GM19395 (cell line): ENCODE data around the gene C2CD3.

ENCODE experiments used
- ATAC-seq: cut with Tn5 transposase; IDR thresholded peaks from one replicate; pipeline ENCODE4 v1.9.1; 2021; ENCODE audit warnings: mild to moderate bottlenecking, moderate library complexity; ENCODE audit not compliant: unreplicated experiment

C2CD3 gene

DNA sequence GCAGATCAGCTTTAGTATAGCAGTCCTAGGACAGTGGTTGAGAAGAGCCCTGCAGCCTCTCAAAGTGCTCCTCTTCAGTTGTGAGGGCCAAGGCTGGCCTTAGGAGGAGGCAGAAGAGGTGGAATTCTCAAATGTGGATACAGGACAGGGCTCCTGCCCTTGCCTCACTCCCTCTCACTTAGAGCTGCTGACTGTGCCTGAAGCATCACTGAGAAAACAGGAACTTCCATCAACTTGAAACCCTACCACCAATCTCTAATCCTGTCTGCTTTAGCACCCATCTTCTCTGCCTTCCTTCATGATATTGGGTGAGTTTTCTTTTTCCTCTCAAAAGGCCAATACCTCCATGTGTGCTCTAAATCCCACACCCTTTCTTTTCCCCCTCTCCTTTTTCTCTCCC lies 147.5 kb downstream of the C2CD3 start:
- ATAC-seq, result no peak

DNA sequence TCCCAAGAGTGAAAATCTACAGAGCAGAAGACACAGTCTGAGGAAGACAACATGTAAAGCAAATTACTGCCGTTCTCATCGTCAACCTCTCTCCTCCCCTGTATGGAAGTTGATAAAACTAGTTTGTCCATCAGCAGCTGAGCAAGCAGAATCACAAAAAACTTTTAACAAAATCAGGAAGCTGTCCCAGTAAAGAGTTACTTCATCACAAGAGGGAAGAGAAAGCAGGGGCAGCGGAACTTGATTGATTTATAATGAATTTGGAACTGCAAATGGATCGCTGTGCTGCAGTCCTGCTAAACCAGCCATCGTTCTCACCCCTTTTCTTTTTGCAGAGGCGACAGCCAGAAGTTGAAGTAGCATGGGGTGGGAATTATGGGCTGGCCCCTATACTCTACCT lies 148.3 kb downstream of the C2CD3 start:
- ATAC-seq, result no peak

DNA sequence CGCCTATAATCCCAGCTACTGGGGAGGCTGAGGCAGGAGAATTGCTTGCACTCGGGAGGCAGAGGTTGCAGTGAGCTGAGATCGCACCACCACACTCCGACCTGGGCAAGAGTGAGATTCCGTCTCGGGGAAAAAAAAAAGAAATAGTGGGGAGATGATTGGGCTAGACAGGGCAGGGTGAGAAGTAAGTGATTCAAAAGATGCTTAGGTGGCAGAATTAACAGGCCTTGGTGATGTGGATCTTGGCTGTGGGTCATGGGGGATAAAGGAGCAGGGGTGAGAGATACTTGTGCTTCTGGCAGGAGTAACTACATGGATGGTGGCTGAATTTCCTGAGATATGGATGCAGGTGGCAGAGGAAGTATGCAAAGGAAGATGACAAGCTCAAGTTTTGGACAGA lies 148.8 kb downstream of the C2CD3 start:
- ATAC-seq, result no peak

DNA sequence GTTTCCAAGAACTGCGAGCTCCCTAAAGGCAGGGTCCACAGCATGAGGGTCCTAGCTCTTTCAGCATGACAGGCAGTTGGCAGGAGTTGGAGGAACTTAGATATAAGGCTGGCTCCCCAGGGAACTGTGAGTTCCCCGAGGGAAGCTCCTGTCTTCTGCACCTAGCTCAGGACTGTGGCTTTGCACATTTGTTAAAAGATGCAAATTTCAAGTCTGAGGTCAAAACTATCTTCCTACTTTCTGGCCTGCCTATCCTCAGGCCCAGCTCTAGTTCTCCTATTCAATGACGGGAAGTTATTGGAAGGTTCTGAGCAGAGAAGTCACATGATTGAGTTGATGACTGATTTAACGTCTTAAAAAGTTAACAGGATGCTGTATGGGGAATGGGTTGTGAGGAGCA lies 150.3 kb downstream of the C2CD3 start:
- ATAC-seq, result no peak

DNA sequence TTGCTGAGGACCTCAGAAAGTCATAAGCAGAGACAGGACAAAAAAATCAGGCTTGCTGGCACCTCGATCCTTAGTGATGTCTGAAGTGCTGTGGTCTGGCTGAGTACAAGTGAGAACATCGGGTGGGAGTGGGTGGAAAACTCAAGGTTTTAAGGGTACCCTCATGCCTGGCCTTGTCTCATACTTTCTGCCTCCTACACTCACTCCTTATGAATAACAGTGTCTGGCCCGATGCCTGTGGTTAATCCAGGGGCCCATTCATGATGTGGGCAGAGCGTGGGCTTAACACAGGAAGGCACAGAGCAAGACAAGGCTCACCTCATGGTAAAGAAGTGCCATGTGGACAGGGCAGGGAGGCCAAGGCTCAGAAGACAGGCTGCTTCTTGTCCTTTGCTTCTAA lies 150.9 kb downstream of the C2CD3 start:
- no peak for ATAC-seq

DNA sequence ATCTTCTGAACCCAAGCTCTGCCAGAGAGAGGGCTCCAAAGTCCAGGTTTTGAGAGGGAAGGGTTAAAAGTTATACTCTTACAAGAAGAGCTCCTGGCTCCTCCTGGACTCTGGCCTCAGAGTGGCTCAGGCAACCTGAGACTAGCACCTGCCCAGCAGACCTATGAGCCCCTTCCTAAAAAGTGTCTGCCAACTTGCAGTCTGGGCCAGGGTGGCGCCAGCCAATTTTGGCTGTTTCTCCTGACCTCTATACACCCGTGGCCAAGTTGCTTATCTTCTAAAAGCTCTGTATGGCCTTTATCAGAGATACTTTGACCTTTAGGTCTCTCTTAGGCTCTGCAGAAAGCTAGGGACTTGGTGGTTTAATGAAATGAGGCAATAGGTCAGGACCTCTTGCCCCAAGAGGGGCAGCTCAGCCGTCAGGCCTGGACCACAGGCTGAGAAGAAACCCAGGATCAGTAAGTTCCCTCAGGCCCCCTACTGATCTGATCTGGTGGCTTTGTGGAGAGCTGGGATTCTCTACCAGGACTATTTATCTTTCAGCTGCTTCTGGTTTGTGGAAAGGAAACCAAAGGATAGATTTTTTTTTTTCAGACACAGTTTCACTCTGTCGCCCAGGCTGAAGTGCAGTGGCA lies 151.6 kb downstream of the C2CD3 start:
- ATAC-seq, result no peak

DNA sequence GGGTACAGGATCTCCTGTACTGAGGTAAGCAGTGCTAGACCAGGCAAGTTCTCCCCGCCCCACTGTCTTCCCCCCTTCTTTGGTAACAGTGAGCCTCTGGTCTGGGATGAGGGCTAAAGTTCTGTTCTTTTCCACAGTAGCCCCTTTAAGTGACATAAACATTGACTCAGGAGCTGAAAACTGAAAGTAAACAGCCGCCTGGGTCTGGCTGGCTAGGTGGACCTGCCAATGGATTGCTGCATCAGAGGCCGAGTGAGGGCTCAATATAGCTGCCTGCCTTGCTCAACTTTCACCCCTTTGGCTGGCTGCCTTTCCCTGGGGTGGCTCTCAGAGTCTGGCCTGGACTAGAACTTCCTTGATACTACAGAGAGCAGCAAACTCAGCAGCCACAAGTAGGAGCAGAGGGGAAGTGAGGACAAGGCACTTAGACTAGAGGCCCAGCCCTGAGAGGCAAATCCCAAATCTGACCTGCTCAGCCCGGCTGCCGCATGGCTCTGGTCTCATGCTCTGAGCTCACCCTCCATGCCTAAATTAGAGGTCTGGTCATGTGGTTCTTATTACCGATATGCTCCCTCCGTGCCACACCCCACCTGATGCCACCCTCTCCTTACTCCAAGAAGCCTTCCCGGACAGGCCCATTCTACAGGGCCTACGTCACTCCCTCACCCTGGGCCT lies 152.3 kb downstream of the C2CD3 start:
- no peak for ATAC-seq

DNA sequence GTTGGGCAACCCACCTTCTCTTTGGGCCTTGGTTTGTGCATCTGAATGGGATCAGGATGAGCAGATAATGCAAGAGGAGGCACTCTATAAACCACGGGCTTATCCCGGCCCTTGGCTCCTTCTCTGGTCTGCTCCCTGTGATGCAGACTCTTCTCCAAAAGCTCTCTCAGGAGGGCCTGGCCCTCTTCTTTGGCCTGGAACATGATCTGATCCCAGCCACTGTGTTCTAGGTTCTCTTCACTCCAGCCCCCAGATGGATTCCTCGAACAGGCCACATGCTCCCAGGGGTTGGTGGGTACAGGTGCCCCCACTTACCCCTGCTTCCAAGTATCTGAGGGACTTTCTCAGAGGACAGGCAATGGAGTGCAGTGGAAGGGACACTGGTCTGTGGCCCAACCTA lies 153.2 kb downstream of the C2CD3 start:
- ATAC-seq, result no peak

DNA sequence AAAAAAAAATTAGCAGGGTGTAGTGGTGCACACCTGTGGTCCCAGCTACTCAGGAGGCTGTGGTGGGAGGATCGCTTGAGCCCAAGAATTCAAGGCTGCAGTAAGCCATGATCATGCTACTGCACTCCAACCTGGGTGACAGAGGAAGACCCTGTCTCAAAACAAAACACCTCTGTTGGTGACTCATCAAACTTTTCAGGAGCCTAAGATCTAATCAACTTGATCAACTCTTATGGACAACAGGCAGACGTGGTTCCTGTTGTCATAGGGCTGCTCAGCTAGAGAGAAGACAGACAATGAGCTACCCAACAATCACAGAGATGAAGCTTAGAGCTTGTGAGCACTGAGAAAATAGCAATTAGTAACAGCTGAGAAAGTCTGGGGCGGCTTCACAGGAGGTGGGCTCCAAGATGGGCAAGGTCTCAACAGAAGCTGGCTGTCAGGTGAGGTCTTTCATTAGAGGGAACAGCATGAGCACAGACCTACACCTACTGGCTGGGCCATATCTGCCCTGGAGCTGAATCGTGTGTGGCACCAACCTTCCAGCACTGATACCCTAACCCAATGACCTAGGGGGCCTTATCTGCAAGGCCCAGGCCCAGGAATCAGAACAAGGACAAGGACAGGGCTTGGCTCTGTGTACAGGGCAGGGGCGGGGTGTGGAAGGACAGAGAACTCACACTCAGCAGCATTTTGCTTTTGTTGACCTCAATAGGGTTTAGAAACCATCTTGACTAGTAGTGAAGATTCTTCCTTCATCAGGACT lies 154.7 kb downstream of the C2CD3 start:
- no peak for ATAC-seq

DNA sequence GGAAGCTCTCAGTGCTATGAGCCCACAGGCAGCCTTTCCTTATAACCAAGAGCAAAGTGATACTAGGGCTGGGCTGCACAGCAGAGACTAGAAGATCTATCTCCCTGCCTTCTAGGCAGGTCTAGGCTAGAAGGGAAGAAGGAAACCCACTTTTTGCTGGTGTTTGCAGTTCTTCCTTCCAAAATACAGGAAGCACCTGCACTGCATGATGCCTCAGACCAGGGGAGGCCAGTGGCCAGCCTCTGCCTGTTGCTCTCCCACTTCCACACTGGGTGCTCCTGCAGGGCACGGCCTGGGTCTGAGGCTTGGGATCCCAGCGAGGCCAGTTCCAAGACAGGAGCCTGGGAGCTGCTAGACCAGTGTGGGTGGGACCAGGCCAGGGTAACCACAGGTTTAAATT lies 155.9 kb downstream of the C2CD3 start:
- no peak for ATAC-seq

DNA sequence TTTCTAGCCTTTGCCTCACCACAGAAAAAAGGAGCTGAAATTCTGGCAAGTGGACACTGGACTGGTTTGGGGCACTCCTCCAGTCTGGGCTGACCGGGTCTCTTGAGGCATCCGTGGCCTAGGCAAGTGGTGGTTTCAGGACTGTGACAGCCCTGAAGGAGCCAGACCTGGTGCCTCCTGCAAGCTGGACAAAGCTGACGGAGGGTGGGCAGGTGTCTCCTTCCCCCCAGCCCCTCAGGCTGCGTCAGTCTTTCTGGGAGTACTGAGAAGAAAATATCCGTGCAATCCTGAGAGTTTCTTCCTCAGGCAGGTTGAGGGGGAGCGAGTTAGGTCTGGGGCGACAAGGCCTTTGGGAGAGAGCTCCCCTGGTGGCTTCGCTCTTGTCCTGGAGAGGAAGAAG lies 157.7 kb downstream of the C2CD3 start:
- ATAC-seq, result no peak

DNA sequence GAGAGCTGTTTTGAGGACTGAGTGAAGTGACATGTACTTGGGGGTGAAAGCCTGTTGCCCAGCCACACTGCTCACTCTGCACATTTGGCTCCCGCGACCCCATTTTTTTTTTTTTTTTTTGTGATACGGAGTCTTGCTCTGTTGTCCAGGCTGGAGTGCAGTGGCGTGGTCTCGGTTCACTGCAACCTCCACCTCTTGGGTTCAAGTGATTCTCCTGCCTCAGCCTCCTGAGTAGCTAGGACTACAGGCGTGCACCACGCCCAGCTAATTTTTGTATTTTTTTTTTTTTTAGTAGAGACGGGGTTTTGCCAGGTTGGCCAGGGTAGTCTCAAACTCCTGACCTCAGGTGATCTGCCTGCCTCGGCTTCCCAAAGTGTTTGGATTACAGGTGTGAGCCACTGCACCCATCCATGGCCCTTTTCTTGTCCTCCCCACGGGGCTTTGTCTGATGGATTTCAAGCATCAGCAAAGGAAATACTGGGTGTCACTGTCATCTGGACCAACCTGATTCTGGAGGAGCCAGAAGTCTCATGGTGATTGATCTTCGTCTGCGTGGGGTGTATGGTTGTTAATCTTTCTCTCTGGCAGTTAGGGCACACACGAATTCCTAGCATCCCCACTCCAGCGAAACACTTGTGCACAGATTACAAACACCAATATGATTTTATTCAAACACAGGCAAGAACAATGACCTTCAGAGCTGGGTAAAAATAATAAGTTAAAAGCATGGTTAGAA lies 158.6 kb downstream of the C2CD3 start:
- no peak for ATAC-seq

DNA sequence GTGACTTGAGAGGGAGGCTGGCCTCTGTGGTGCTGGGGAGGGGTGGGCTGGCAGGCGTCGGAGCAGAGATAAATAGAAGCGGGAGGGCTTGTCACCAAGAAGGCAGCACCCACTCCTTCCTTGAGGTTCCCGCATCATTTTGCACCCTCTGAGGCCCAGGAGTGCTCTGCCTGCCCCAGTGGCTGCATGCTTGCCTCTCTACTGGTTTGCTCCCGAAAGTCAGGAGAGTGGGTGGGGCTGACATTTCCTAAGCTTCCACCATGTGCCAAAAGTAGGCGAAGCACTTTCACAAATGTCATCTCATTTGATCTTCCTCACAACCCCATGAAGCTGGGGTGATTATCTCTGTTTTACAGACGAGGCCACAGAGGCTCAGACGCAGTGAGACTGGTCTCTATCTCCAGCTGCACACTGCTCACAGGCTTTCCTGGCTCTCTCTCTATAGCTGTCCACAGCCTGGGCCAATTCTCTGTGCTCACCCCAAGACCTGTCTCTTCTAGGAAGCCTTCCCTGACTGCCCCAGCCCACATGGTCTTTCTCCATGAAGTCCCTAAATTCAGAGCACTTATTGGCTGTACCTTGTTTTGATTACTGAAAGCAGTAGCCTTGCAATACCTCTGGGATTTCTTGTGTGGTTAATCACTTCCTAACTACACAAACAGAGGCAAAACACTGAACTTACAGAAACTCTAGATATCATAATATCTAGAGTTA lies 159.3 kb downstream of the C2CD3 start:
- ATAC-seq, result peak; percentile 81

DNA sequence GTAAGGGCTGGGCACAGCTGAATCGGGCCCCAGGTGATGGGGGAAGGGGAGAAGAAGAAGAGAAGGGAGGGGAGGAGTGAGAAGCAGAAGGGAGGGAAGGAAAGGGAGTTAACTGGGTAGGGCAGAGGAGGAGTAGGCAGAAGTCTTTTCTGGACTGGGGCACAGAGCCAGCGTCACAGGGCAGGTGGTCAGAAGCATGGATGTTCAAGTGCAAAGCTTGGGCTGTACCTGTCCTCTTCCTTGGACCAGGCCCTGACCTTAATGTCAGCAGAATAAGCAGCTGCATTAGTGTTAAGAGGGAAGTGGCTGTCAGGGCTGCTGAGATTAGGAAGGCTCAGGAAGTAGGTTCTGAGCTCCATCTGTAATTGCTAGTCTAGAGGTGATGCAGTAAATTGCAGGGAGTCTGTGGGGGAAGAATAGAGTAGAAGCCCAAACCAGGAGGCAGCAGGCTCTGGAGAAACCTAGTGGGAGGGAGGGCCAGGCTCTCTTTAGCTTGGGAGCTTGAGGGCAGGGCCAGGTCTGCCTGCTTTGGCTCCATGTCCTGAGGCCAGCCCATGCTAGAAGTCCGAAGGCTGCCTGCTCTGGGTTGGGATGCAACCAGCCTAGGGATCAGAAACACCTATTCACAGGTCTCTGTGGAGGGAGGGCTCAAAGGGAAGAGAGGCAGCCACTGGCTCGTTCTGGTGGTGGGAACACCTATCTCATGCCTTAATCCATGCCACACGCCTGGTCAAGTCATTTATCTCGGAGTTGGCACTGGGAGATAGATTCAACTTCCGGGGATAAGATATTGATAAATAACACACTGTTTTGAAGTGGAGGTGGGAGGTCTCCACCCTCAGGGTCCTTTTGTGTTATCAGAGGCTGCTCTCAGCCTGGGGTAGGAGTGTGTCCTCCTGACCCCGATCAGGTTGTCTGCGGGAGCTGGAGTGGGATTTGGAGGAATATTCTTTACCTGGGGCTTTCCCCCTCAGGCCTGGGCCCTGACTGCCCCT lies 160.2 kb downstream of the C2CD3 start:
- ATAC-seq, result no peak

DNA sequence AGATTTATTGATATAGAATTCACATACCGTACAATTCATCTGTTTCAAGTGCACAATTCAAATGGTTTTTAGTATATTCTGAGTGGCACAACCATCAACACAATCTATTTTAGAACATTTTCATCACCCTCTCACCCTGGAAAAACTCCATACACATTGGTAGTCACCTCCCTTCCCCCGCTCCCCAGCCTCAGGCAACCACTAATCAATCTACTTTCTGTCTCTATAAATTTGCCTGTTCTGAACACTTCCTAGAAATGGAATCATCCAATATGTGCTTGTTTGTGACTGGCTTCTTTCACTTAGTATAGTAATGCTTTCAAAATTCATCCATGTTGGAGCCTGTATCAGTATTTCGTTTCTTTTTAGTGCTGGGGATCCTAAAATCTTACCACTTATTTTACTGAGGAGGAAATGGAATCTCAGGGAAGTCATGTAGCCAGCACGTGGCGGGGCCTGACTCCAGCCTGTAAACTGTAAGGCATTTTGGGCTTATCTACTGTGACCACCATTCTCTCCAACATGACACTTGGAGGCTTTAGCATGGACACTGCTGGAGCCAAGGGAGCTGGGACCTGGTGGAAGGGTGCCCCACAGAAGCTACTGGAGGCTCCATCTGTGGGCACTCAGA lies 161.0 kb downstream of the C2CD3 start:
- no peak for ATAC-seq

DNA sequence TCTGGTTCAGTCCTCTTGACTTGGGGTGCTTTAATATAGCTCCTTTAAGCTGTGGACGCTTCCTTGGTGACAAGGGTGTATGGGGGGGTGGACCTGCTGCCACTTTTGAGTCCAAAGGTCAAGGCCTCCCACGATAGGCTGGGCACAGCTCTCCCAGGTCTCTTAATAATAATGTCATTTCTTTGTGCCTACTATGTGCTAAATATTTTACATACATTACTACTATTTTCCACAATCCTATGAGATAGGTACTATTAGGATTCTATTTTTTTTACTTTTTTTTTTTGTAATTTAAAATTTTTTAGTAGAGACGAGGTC lies 161.6 kb downstream of the C2CD3 start:
- ATAC-seq, result no peak

DNA sequence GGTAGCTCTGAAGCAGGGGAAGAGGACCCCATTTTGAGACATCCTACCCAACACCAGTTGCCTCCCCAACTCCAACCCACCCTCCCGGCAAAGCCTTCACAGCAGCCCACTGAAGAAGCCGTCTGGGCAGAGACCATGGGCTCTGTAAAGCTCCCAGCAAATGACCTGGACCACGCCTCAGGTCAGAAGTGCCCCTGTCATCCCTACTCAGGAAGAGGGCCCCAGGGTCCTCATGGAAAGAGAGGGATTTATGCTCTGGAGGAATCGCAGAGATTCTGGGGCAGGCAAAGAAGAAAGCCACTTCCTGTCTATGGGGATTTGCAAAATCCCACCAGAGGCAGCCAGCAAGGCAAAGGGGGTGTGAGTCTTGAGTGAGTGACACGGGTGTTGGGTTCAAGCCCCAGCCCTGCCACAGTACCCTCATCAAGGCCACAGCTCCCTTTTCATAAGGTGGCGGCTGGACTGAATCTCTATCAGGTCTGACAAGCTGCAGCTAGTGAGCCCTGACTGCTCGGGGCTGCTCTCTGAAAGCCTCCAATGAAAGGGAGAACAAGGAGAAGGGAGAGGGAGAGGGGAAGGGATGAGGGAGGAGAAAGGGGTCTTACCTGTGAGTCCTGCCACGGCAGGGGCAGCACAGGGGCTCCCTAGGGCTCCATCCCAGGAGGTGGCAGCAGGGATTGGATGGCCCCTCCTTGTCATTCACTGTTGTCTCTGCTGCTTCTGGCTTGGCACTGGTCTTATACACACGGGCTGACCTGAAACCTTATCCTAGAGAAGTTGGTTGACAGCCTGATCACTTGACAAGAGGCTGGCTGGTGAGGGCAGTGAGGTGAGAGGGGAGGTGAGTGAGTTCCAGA lies 162.2 kb downstream of the C2CD3 start, which contains the start of gene UCP3:
Gene UCP3, minus strand, starts transcription at position 713 of the 857 bp plus-strand sequence. CDS start 2,043 bp downstream, outside the sequence.
- ATAC-seq, result no peak

DNA sequence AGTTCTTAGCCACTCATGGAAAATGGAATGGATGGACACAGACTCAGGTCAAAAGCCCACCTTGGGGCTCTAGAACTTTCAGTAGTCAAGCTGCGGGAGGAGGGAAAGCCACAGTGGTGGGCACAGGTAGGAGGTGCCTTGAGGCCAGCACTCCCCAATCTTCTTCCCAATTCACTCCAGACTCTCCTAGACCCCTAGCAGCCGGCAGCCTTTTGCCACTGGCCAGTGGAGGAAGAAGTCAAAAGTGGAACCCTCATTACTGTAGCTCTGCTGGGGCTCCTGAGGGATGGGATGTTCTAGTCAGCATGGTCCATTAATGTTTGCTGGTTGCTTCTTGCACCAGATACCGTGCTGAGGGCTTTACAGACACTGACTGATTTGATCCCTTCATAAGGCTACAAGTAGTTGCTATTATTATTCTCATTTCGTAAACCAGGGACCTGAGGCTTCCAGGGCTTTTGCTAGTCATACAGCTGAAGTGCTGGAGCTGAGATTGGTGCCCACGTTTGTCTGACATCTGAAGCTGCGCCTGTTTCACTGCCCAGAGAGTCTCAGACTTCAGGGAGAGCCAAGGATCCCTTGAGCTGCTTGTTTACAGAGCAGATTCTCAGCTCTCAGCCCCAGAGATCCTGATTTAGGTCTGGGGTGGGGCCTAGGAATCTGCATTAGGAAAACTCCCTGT lies 163.0 kb downstream of the C2CD3 start:
- ATAC-seq, result no peak
